Adrenal gland (tissue), 5 donors: ENCODE measurements around the gene CDH11.

Experiments used
- CTCF ChIP-seq, 6 experiments: fragments of 450-650 bp in 4 of 6; fragments of 200-600 bp in 2 of 6; sonication (generic) in 1 of 6; IDR thresholded peaks; 1 replicate in 5 of 6; 2 replicates in 1 of 6; pipeline versions ENCODE4 v1.5.1 to v1.8.0; 2016 to 2021; ENCODE audit warnings: antibody characterized with exemption in 6 of 6, mild to moderate bottlenecking in 2 of 6, moderate library complexity in 1 of 6
- POLR2A ChIP-seq, 2 donors: fragments of 450-650 bp; IDR thresholded peaks; one replicate each; pipeline ENCODE4 v1.6.1; 2017; ENCODE audit warnings: antibody characterized with exemption in 2 of 2, mild to moderate bottlenecking in 2 of 2, moderate library complexity in 1 of 2
- donor health status: DM: no; HTN: no; CAD: no.

- TF ChIP-seq CTCF (IDR thresholded peaks at IDR 0.05) (no peak), POLR2A (IDR thresholded peaks at IDR 0.05) (no peak)
Measured at GRCh38 chr16:65125322-65125721, 3.5 kb upstream of the CDH11 start.
